ENCODE data around the gene MYH6. TPM values are rescaled to one million over a fixed set of nuclear protein-coding genes. Genes with fewer than 3 reads are reported as not detected.

MYH6 gene
- total RNA-seq, 1 donor from 2014 or later = 1,823 TPM

DNA sequence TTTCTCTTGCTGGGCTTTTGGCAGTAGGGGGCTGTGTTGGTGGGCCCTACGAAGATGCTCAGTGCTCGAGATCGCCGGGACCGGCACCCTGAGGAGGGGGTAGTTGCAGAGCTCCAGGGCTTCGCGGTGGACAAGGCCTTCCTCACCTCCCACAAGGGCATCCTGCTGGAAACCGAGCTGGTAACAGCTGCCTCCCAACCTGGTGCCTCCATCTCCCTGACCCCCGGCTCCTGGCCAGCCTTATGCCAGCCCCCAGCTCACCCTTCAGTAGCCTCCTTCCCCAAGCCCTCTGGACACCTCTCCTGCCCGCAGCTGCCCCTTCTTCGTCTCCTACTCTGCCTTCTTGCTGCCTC lies 30.9 kb downstream of the MYH6 start:
- peak overlapping the region; percentile 47 for H3K27ac ChIP-seq (replicated peaks)
- peak overlapping the region; percentile 47 for H3K4me3 ChIP-seq
- H3K4me1 ChIP-seq = peaks cover 17% of the 10 kb centered on the region
- peaks cover 9% of the 10 kb centered on the region for H3K36me3 ChIP-seq
- no peaks in the 10 kb centered on the region for H3K9me3 ChIP-seq (replicated peaks)
- peaks cover 7% of the 10 kb centered on the region for H3K27me3 ChIP-seq (ENCODE audit: low read depth)
- DNase-seq = no peak
- intact Hi-C loops (cut with micrococcal nuclease) = loop anchor here (5.0 kb wide), 1 partner anchor 50 kb away; no protein-coding TSS in a partner anchor
- TF ChIP-seq, protein P1, sequence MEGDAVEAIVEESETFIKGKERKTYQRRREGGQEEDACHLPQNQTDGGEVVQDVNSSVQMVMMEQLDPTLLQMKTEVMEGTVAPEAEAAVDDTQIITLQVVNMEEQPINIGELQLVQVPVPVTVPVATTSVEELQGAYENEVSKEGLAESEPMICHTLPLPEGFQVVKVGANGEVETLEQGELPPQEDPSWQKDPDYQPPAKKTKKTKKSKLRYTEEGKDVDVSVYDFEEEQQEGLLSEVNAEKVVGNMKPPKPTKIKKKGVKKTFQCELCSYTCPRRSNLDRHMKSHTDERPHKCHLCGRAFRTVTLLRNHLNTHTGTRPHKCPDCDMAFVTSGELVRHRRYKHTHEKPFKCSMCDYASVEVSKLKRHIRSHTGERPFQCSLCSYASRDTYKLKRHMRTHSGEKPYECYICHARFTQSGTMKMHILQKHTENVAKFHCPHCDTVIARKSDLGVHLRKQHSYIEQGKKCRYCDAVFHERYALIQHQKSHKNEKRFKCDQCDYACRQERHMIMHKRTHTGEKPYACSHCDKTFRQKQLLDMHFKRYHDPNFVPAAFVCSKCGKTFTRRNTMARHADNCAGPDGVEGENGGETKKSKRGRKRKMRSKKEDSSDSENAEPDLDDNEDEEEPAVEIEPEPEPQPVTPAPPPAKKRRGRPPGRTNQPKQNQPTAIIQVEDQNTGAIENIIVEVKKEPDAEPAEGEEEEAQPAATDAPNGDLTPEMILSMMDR (IDR thresholded peaks at IDR 0.05; ENCODE audit: borderline replicate concordance) = no peak

DNA sequence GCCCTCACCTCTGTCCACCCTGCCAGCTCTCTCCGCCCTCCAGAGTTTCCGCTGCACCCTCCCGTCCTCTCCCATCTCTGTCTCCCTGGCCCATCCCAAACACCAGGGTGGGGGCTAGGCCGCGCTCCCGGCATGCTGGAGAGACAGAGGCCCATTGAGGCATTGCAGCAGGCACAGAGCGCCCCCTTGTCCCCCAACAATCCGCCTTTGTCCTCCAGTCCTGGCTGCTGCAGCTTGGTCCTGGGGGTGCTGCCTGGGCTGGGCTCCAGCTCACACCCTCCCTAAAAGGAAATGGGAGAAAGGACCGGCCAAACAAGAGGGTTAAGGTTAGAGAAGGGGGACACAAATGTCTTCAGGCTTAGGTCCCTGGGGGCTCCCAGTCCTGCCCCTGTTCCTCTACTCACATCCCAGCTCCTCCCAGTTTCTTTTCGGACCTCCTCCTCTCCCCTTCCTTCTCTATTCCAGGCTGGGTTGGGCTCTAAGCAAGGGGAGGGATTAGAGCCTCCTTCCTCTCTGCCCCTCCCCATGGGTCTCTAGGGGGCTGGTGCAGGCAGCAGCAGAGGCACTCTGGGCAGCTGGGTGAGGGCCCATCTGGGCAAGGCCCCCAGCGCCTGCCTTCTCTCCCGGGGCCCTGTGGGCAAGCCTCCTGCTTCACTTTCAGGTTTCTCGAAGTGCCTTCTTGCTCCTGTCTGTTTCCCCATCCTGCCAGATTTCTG lies 31.4 kb downstream of the MYH6 start, which contains the start of gene CMTM5:
TSS of gene CMTM5 (plus strand) at position 565 of the 716 bp plus-strand sequence. CDS start 206 bp downstream, outside the sequence.
- intact Hi-C loops (cut with micrococcal nuclease) = loop anchor here (5.0 kb wide), 1 partner anchor 49 kb away; no protein-coding TSS in a partner anchor
- no peak for DNase-seq
- peaks cover 7% of the 10 kb centered on the region for H3K27me3 ChIP-seq (ENCODE audit: low read depth)
- H3K4me1 ChIP-seq = peaks cover 17% of the 10 kb centered on the region
- H3K36me3 ChIP-seq = peaks cover 4% of the 10 kb centered on the region
- H3K9me3 ChIP-seq (replicated peaks) = no peaks in the 10 kb centered on the region
- peak within 1 kb of the TSS; percentile 47 for H3K27ac ChIP-seq (replicated peaks)
- TF ChIP-seq, protein P1 (IDR thresholded peaks at IDR 0.05; ENCODE audit: borderline replicate concordance) = no peak
- peak within 1 kb of the TSS; percentile 47 for H3K4me3 ChIP-seq

DNA sequence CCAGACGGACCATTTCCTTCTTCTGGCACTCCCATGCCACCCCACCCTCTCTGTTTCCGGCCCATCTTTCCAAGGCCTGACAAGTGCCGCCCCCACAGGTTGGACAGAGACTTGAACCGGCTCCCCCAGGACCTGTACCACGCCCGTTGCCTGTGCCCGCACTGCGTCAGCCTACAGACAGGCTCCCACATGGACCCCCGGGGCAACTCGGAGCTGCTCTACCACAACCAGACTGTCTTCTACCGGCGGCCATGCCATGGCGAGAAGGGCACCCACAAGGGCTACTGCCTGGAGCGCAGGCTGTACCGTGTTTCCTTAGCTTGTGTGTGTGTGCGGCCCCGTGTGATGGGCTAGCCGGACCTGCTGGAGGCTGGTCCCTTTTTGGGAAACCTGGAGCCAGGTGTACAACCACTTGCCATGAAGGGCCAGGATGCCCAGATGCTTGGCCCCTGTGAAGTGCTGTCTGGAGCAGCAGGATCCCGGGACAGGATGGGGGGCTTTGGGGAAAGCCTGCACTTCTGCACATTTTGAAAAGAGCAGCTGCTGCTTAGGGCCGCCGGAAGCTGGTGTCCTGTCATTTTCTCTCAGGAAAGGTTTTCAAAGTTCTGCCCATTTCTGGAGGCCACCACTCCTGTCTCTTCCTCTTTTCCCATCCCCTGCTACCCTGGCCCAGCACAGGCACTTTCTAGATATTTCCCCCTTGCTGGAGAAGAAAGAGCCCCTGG lies 32.4 kb downstream of the MYH6 start:
- Histone ChIP-seq H3K4me1 (peaks cover 17% of the 10 kb centered on the region), H3K27me3 (ENCODE audit: low read depth) (peaks cover 2% of the 10 kb centered on the region), H3K27ac (replicated peaks) (peak overlapping the region; percentile 47), H3K36me3 (no peaks in the 10 kb centered on the region), H3K9me3 (replicated peaks) (no peaks in the 10 kb centered on the region), H3K4me3 (no peak overlapping the region)
- DNase-seq = no peak
- intact Hi-C loops (cut with micrococcal nuclease) = loop anchor here (5.0 kb wide), 1 partner anchor 48 kb away; no protein-coding TSS in a partner anchor
- TF ChIP-seq, protein P1 (IDR thresholded peaks at IDR 0.05; ENCODE audit: borderline replicate concordance) = no peak

DNA sequence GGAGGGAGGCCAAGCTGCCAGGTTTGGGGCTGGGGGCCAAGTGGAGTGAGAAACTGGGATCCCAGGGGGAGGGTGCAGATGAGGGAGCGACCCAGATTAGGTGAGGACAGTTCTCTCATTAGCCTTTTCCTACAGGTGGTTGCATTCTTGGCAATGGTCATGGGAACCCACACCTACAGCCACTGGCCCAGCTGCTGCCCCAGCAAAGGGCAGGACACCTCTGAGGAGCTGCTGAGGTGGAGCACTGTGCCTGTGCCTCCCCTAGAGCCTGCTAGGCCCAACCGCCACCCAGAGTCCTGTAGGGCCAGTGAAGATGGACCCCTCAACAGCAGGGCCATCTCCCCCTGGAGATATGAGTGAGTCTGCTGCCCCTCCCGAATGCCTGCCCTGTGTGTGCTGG lies 35.0 kb downstream of the MYH6 start:
- no peaks in the 10 kb centered on the region for H3K9me3 ChIP-seq (replicated peaks)
- intact Hi-C loops (cut with micrococcal nuclease) = no loop called here
- no peak overlapping the region for H3K27ac ChIP-seq (replicated peaks)
- TF ChIP-seq, protein P1 (IDR thresholded peaks at IDR 0.05; ENCODE audit: borderline replicate concordance) = no peak
- H3K4me3 ChIP-seq = no peak overlapping the region
- DNase-seq = no peak
- peaks cover 17% of the 10 kb centered on the region for H3K4me1 ChIP-seq
- no peaks in the 10 kb centered on the region for H3K27me3 ChIP-seq (ENCODE audit: low read depth)
- no peaks in the 10 kb centered on the region for H3K36me3 ChIP-seq

DNA sequence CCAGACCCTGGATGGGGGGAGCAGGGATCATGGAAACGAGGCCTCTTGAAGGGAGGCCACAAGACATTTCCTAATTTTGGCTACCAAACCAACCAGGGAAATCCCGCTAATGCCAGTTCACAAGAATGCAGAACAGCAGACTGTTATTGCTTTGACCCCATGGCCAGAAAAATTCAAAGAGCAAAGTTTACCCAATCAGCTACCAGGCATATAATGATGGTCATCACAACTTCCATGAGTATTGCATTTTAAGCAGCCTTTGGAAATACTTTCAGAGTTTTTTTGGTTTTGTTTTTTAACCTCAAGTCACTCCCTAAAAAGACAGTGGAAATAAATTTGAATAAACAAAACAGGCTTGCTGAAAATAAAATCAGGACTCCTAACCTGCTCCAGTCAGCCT lies 35.6 kb downstream of the MYH6 start, which contains the start of gene IL25:
TSS of gene IL25 (plus strand) at position 301 of the 400 bp plus-strand sequence.
- intact Hi-C loops (cut with micrococcal nuclease) = no loop called here
- H3K27ac ChIP-seq (replicated peaks) = no peak within 1 kb of the TSS
- no peaks in the 10 kb centered on the region for H3K36me3 ChIP-seq
- H3K27me3 ChIP-seq (ENCODE audit: low read depth) = no peaks in the 10 kb centered on the region
- TF ChIP-seq, protein P1 (IDR thresholded peaks at IDR 0.05; ENCODE audit: borderline replicate concordance) = no peak
- no peaks in the 10 kb centered on the region for H3K9me3 ChIP-seq (replicated peaks)
- no peak within 1 kb of the TSS for H3K4me3 ChIP-seq
- H3K4me1 ChIP-seq = peaks cover 17% of the 10 kb centered on the region
- DNase-seq = no peak
